Measurements from ENCODE around the gene ELMO3.

DNA sequence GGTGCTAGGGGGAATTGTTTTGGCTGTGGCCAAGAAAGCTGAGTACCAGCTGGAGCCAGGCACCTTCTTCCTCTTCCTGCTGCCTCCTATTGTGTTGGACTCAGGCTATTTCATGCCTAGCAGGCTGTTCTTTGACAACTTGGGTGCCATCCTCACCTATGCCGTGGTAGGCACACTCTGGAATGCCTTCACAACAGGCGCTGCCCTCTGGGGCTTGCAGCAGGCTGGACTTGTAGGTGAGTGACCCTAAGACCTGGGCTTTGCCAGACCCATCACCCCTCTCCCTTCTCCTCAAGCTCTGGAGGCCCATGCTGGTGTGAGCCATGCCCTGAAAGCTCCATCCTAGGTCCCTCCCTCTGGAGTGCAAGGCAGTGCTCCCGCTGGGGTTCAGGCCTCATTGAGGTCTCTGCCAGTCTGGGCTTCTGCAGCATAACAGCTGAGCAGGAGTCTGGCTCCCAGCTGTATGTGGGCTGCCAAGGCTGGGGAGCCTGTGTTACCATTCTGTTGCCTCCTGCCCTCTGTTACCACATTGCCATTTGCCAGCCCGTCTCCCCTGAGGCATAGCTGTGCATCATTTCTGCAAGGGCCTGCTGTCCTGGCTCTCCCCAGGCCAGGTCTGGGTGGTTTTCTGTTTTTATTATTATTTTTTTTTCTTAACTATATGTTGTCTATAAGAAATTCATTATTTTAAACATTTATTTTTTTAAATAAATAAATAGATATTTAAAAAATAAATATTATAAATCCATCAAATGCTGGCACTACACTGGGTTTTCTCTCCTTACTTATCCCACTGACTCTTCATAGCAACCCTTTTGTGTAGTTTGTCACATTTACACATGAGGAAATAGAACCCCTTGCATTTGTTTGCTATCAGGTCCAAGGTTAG is 53.9 kb downstream of the ELMO3 start:
- TF ChIP-seq EZH2 (IDR thresholded peaks at IDR 0.05; ENCODE audit: borderline replicate concordance, insufficient read depth, low read length, poor library complexity, severe bottlenecking) (no peak), POLR2AphosphoS5 (IDR thresholded peaks at IDR 0.05) (no peak)
- TF ChIP-seq, protein P1, sequence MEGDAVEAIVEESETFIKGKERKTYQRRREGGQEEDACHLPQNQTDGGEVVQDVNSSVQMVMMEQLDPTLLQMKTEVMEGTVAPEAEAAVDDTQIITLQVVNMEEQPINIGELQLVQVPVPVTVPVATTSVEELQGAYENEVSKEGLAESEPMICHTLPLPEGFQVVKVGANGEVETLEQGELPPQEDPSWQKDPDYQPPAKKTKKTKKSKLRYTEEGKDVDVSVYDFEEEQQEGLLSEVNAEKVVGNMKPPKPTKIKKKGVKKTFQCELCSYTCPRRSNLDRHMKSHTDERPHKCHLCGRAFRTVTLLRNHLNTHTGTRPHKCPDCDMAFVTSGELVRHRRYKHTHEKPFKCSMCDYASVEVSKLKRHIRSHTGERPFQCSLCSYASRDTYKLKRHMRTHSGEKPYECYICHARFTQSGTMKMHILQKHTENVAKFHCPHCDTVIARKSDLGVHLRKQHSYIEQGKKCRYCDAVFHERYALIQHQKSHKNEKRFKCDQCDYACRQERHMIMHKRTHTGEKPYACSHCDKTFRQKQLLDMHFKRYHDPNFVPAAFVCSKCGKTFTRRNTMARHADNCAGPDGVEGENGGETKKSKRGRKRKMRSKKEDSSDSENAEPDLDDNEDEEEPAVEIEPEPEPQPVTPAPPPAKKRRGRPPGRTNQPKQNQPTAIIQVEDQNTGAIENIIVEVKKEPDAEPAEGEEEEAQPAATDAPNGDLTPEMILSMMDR (IDR thresholded peaks at IDR 0.05; ENCODE audit: poor library complexity, severe bottlenecking) = no peak

Data from neural cell (in vitro differentiated cells).